ENCODE measurements around the gene MAPK12.

- TF ChIP-seq, protein P1, sequence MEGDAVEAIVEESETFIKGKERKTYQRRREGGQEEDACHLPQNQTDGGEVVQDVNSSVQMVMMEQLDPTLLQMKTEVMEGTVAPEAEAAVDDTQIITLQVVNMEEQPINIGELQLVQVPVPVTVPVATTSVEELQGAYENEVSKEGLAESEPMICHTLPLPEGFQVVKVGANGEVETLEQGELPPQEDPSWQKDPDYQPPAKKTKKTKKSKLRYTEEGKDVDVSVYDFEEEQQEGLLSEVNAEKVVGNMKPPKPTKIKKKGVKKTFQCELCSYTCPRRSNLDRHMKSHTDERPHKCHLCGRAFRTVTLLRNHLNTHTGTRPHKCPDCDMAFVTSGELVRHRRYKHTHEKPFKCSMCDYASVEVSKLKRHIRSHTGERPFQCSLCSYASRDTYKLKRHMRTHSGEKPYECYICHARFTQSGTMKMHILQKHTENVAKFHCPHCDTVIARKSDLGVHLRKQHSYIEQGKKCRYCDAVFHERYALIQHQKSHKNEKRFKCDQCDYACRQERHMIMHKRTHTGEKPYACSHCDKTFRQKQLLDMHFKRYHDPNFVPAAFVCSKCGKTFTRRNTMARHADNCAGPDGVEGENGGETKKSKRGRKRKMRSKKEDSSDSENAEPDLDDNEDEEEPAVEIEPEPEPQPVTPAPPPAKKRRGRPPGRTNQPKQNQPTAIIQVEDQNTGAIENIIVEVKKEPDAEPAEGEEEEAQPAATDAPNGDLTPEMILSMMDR (IDR thresholded peaks at IDR 0.05 in 8 of 11, conservative IDR thresholded peaks at IDR 0.05 in 3 of 11): no peak
- TF ChIP-seq POLR2AphosphoS5 (IDR thresholded peaks at IDR 0.05) (peak; percentile 29 to 57 (median 38)), POLR2A (IDR thresholded peaks at IDR 0.05) (no peak)
Measured at GRCh38 chr22:50281957-50282356, 20.5 kb upstream of the MAPK12 start.
